K562 (cell line): ENCODE results near the gene DNAH8. TPM values are rescaled to one million over a fixed set of nuclear protein-coding genes. Genes with fewer than 3 reads are reported as not detected.

Source experiments
- ATF7 ChIP-seq: fragments of 450-650 bp; IDR thresholded peaks from 2 replicates; pipeline ENCODE4 v1.7.1; 2014; ENCODE audit warnings: mild to moderate bottlenecking, moderate library complexity
- CGGBP1 ChIP-seq: fragments of 250-450 bp; sonication (Bioruptor Pico); IDR thresholded peaks from 2 replicates; pipeline ENCODE4 v1.9.0; 2021; ENCODE audit warnings: mild to moderate bottlenecking
- KAT8 ChIP-seq: fragments of 450-650 bp; IDR thresholded peaks from 2 replicates; pipeline ENCODE4 v1.6.1; 2016; ENCODE audit warnings: low read depth, mild to moderate bottlenecking
- MBD1 ChIP-seq: fragments of 250-450 bp; sonication (Bioruptor Pico); IDR thresholded peaks from 2 replicates; pipeline ENCODE4 v1.8.0; 2022; ENCODE audit warnings: inconsistent platforms
- NCOA2 ChIP-seq, 2 experiments: fragments of 450-650 bp; IDR thresholded peaks; 2 replicates each; pipeline ENCODE4 v1.6.1; 2018; ENCODE audit warnings: mild to moderate bottlenecking in 2 of 2, moderate library complexity in 1 of 2; ENCODE audit not compliant: partially characterized antibody in 2 of 2
- NCOA6 ChIP-seq: fragments of 450-650 bp; IDR thresholded peaks from 2 replicates; pipeline ENCODE4 v1.6.1; 2017; ENCODE audit warnings: mild to moderate bottlenecking
- NFE2 ChIP-seq: IDR thresholded peaks from 2 replicates; pipeline ENCODE4 v1.6.1; 2014; ENCODE audit warnings: antibody characterized with exemption, low read depth
- PRMT5 ChIP-seq: sonication (generic); formaldehyde crosslinking; IDR thresholded peaks from 2 replicates; pipeline ENCODE4 v1.5.0; 2020; ENCODE audit warnings: missing genetic modification reagents
- SAFB ChIP-seq: fragments of 200-400 bp; formaldehyde crosslinking; IDR thresholded peaks from 2 replicates; pipeline ENCODE4 v1.6.1; 2017; ENCODE audit warnings: low read depth, low read length, borderline replicate concordance
- SIN3A ChIP-seq, 2 experiments: fragments of 150-350 bp in 1 of 2; IDR thresholded peaks; 2 replicates each; pipeline ENCODE4 v1.6.1; 2011 to 2016; ENCODE audit warnings: borderline replicate concordance in 2 of 2, low read depth in 2 of 2, low read length in 2 of 2, mild to moderate bottlenecking in 2 of 2, moderate library complexity in 2 of 2; ENCODE audit not compliant: control insufficient read depth in 1 of 2
- SRSF1 ChIP-seq: fragments of 200-400 bp; formaldehyde crosslinking; IDR thresholded peaks from 2 replicates; pipeline ENCODE4 v1.6.1; 2017; ENCODE audit warnings: mild to moderate bottlenecking, low read depth, low read length, moderate library complexity
- VEZF1 ChIP-seq: fragments of 200-800 bp; sonication (Bioruptor generic); IDR thresholded peaks from 2 replicates; pipeline ENCODE4 v1.6.1; 2017; ENCODE audit warnings: missing genetic modification characterization, missing compliant biosample characterization
- ZNF407 ChIP-seq: fragments of 450-650 bp; IDR thresholded peaks from 2 replicates; pipeline ENCODE4 v1.6.1; 2016; ENCODE audit warnings: low read depth
- polyA plus RNA-seq, 8 experiments: library from polyadenylated mRNA; depleted of rRNA in 4 of 8; stranded (reverse) in 5 of 8; unstranded in 3 of 8; fragments of >200 nt; fragmentation: Nextera tagmentation in 2 of 8; fragmentation: Illumina TruSeq in 1 of 8; extraction: Ambion mirVana in 2 of 8; extraction: Trizol in 1 of 8; gene quantifications; 2 replicates each; pipeline versions ENCODE4 v1.2.1 to v1.2.3, GENCODE V29; 2011 to 2014; ENCODE audit warnings: inconsistent platforms in 1 of 8, missing spikeins in 1 of 8
- total RNA-seq, 7 experiments: library from RNA; depleted of rRNA in 6 of 7; stranded (reverse); fragments of >200 nt in 6 of 7; fragmentation: Illumina TruSeq in 2 of 7; extraction: Trizol in 2 of 7; gene quantifications; 2 replicates each; pipeline versions ENCODE4 v1.2.1 to v1.2.3, GENCODE V29; 2011 to 2021; ENCODE audit warnings: low replicate concordance in 1 of 7

DNAH8 gene
- total and polyA plus RNA-seq, 9 of the 15 experiments (the other 6 are each of a cell fraction or from before 2014, with no cell fraction given) = 1.2 to 4.2 (median 2.9) TPM

GRCh38 chr6:38968702-38969149, 253.6 kb downstream of the DNAH8 start (continued):
- TF ChIP-seq NCOA6 = no peak
- no peak for TF ChIP-seq PRMT5
- no peak for TF ChIP-seq ZNF407
- no peak for TF ChIP-seq KAT8
- TF ChIP-seq ATF7 = no peak
- TF ChIP-seq SAFB = no peak
- TF ChIP-seq MBD1 = no peak
- no peak for TF ChIP-seq CGGBP1
- TF ChIP-seq VEZF1 (CRISPR knock-in tag) = no peak
- TF ChIP-seq SIN3A (IDR thresholded peaks at IDR 0.05; ENCODE audit: borderline replicate concordance in 2 of 2, control insufficient read depth in 1 of 2, low read depth in 2 of 2, low read length in 2 of 2) = no peak
- TF ChIP-seq NFE2 = peak; percentile 62
- no peak for TF ChIP-seq NCOA2 (IDR thresholded peaks at IDR 0.05; ENCODE audit: partially characterized antibody in 2 of 2)
- no peak for TF ChIP-seq SRSF1
